Cardiac septum (tissue), 1 donor: ENCODE measurements around the gene HHAT. TPM values are rescaled to one million over a fixed set of nuclear protein-coding genes. Genes with fewer than 3 reads are reported as not detected.

Source experiments
- DNase-seq: peaks from one replicate; pipeline ENCODE4 v3.0.0-alpha.2; 2020; ENCODE audit warnings: low spot score
- intact Hi-C: fragments of 100-400 bp; cut with DNase I; formaldehyde crosslinking; loops from one replicate; pipeline ENCODE4 v1.14.0; 2022
- total RNA-seq: library from RNA; stranded (reverse); fragmentation: NEBNext Ultra II Directional; extraction: Animal tissue kit (Norgen Biotek cat#: 25700); gene quantifications from one replicate; pipeline ENCODE4 v1.2.1, GENCODE V29; 2021
- donor health status: DM: no; HTN: no; CAD: no.

The HHAT gene
- total RNA-seq, 1 donor from 2014 or later, result 2.4 TPM

- intact Hi-C loops, result no loop called here
- no peak for DNase-seq
These were observed 178.0 kb downstream of the HHAT start for GRCh38 chr1:210506689-210507088.

- intact Hi-C loops, result no loop called here
- no peak for DNase-seq
These were observed 187.5 kb downstream of the HHAT start for GRCh38 chr1:210516092-210516656.

- intact Hi-C loops, result no loop called here
- no peak for DNase-seq
These were observed 188.2 kb downstream of the HHAT start for GRCh38 chr1:210516697-210517459.

DNA sequence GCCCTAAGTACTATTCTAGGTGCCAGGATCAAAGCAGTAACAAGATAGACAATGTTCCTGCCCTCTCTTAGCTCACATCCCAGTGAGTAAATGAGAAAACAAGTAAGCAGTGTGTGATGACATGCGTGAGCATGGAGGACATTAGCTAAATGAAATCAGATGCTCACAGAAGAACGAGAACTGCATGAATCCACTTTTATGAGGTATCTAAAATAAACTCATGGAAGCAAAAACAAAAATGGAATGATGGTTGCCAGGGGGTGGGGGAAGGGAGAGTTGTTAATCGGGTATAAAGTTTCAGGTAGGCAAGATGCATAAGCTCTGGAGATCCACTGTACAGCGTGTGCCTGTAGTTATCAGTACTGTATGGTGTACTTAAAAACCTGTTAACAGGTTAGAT is 195.1 kb downstream of the HHAT start:
- no peak for DNase-seq
- intact Hi-C loops, result no loop called here

- intact Hi-C loops, result no loop called here
- no peak for DNase-seq
These were observed 197.2 kb downstream of the HHAT start for GRCh38 chr1:210525716-210526454.

GRCh38 chr1:210527091-210527490 is 198.4 kb downstream of the HHAT start:
- no peak for DNase-seq
- intact Hi-C loops, result no loop called here

DNA sequence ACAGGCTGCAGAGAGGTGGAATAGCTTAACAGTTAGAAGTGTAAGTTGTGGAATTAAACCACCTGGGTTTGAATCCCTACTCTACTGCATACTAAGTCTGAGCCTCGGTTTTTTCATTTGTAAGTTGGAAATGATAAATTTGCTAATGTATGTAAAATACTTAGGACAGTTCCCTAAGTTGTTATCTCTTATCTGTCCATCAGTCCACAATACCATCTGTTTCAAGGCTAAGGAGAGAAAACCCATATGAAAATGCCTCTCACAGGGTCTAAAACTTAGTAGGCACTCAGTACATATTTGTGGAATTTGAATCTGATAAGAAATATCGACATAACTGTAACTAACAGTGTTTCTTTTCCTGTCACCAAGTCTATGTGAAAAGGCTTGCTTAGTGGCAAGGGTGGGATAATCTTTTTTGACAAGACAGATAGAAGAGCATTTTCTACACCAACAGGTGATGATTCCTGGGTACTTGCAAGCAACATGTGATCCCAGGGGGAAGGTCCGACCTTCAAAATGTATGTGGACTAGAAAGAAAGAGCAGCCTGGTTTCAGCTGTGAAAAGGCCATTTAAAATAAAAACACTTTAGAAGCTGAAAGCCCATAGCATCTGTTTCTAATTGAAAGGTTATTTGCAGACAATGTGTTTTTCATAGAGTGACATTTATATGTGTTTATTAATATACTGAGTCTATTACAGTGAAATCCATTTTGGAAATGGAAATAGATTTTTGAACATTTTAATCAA is 202.9 kb downstream of the HHAT start:
- DNase-seq, result no peak
- intact Hi-C loops, result no loop called here

DNA sequence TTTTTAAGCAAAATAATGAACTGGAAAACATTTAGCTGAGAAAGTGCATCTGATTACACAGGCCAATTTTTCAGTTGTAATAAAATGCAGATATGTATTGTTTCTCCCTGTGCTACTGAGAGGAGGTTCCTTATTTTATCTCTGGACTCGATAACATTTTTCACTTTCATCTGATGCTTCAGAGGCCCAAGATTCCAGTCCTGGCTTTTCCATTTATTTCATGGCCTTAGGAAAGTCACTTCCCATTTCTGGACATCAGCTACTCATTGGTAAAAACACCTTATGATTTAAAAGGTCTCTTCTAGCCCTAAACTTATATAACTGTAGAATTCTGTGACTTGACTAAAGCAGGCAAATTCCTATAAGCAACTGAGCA is 203.5 kb downstream of the HHAT start:
- intact Hi-C loops, result no loop called here
- DNase-seq, result no peak

DNA sequence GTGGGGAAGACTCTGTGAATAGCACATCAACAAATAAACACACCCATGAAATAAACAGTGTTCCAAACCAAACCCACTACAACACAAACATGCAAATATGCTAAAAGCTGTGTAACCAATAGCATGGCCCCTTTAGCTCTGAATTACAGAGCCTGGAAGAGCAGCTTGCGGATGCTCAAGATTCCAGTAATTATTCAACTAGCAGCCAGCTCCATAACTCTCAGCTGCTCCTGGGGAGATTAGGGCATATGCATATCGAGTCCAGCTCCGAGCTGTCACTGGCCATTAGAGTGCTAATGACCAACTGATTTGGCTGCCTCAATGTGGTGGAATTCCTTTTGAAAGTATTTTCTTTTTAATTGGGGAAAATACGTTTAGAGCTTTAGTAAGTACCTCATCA is 207.1 kb downstream of the HHAT start:
- intact Hi-C loops, result no loop called here
- DNase-seq, result no peak

DNA sequence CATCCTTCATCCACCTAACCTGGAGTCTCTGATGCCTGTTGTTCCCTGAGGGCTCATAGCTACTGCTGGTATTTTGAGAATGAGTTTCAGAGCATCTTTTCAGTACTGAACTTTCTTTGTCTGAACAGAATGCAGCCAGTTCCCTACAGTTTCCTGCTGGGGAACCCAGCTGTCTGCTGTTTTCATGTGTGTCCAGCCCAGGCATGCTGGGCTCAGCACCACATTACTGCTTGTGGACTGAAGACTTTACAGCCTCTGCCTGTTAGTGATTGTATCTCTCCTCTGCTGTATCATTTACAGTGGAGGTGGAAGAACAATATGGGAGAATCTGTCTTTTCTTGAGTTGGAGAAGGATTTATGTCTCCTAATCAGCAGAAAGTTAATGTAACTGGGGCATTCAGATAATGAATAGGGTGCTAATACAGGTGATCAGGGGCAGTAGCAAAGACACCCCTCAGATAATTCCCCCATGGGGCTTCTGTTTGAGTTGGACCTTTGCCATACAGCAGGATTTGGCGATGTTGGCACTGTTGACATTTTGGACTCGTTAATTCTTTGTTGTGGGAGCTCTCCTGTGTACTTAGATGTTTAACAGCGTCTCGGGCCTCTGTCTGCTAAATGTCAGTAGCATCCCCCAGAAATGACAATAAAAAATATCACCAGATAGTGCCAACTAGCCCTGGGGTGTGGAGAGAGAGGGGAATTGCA is 207.7 kb downstream of the HHAT start:
- DNase-seq, result no peak
- intact Hi-C loops, result no loop called here

DNA sequence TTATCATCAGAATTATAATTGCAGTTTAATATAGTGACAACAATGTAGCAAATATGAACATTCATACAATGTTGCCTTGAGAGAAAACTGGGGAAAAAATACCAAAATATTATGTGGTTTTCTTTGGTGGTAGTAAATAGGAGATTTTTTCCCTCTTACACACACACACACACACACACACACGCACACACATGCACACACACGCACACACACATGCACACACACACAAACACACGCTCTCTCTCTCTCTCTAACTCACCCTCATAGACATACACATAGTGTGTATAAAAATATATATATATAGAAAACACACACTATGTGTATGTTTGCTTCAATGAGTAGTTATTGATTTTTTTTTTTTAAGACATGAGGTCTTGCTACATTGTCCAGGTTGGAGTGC is 211.6 kb downstream of the HHAT start:
- no peak for DNase-seq
- intact Hi-C loops, result no loop called here

- intact Hi-C loops, result no loop called here
- DNase-seq, result no peak
These were observed 213.1 kb downstream of the HHAT start for GRCh38 chr1:210541680-210542358.

DNA sequence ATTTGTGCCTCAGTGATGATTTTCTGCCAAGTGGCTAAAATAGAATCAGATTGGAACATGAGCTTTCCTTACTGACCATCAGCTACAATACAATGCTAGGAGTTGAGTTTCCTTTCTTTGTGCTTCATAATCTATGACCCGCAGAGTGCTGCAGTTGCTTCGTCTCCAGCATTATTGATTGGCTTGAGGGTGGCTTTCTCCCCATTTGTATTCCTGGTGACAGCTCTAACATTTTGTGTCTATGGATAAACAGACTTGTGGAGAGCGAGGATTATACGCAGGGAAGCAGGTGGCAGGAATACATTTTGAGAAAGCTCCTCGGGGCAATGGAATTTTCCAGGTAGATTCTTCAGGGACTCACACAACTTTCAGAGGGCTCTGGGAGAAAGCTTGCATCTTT is 223.2 kb downstream of the HHAT start:
- intact Hi-C loops, result no loop called here
- DNase-seq, result no peak

DNA sequence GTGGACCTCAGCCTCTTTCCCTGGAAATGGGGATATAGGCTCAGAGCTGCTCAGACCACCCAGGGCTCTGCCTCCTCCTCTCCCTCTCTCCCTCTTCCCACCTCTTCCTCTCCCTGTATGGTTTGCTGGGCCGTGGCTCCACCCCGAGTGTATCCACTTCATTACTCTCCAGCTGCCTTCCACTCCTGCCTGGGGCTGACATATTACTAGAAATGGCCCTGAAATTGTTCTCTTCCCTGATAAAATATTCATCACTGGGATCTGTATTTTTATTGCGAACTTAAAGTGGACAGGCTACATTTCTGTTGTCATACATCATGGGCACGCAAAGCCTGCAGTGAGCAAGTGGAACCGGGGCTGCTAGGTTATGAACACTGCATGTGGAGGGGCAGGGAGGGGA is 225.0 kb downstream of the HHAT start:
- intact Hi-C loops, result no loop called here
- DNase-seq, result no peak

DNA sequence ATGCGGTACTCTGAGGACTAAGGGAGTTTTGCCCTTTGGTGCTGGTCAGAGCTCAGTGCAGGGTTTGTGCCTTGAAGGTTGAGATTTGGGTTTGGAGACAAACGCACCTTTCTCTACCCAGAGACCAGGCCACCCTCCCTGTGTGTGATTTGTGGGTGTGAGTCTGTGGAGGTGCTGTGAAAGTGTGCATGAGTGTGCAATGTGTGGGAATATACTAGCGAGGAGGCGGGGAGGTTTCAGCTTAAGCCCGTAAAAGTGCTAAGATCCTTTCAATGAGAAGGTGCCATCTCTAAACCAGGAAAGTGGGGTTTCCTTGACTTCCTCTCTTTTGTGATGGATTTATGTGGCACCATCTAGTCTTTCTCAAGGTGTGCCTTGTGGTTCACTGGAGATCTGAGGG is 225.7 kb downstream of the HHAT start:
- intact Hi-C loops, result no loop called here
- DNase-seq, result no peak

DNA sequence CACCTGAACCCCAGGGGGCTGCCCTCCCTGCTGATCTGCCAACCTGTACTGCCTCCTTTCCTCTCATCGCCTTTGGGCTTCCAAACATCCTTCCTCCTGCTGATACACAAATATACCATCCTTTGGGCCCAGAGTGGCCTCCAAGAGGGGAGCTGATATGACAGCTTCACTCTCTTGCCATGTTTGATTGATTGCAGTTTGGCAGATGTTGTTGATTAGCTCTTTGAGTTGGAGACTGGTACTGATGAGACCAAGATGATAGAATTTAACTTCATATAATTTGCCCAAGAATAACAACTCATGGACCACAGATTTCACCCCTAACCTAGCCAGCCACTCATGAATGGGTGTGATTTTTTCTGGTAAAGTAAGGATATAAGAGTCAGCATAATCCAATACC is 227.8 kb downstream of the HHAT start:
- DNase-seq, result no peak
- intact Hi-C loops, result no loop called here

DNA sequence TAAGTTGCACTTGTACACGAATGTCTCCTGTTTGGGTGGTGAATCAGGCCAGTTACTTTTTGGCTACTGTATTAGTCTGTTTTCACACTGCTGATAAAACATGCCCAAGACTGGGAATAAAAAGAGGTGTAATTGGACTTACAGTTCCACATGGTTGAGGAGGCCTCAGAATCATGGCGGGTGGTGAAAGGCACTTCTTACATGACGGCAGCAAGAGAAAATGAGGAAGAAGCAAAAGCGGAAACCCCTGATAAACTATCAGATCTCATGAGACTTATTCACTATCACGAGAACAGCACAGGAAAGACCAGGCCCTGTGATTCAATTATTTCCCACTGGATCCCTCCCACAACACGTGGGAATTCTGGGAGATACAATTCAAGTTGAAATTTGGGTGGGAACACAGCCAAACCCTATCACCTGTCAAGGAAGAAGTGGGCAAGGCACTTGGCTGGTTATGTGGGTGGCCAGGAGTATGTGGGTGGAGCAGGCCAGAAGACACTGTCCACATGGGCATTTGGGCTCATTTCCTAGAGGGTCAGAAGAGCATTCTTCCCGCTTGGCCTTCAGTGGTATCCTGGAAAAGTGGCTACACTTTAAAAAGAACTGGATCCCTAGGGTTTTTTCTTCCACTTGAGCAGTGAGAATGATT is 228.8 kb downstream of the HHAT start:
- intact Hi-C loops, result no loop called here

GRCh38 chr1:210558302-210558701 is 229.6 kb downstream of the HHAT start:
- DNase-seq, result no peak
- intact Hi-C loops, result no loop called here

More for the DNA sequence above, 228.8 kb downstream of the HHAT start:
- DNase-seq, result no peak

- no peak for DNase-seq
- intact Hi-C loops, result no loop called here
These were observed 236.6 kb downstream of the HHAT start for GRCh38 chr1:210565306-210565705.
